ENCODE results near the gene KLHL29.

Gene KLHL29

GRCh38 chr2:23550553-23550952 is 165.6 kb downstream of the KLHL29 start:
- Histone ChIP-seq H3K9me3 (ENCODE audit: control insufficient read depth in 1 of 2, low read length in 2 of 2) (no peaks in the 10 kb centered on the region), H3K36me3 (ENCODE audit: control insufficient read depth in 1 of 2, insufficient read depth in 2 of 2, low read length in 2 of 2) (no peaks in the 10 kb centered on the region), H3K9ac (ENCODE audit: low read depth in 1 of 2, low read length in 2 of 2) (no peak overlapping the region), H3K4me1 (ENCODE audit: control insufficient read depth in 1 of 2, insufficient read depth in 2 of 2, low read length in 2 of 2) (peaks cover 4 to 6% of the 10 kb centered on the region in 2 donors), H3K27me3 (ENCODE audit: control insufficient read depth in 1 of 2, insufficient read depth in 2 of 2, low read length in 2 of 2) (no peaks in the 10 kb centered on the region), H3K27ac (ENCODE audit: low read depth, low read length) (no peak overlapping the region), H3K4me3 (ENCODE audit: low read depth in 1 of 2, low read length in 2 of 2) (no peak overlapping the region)

- Histone ChIP-seq H3K4me1 (ENCODE audit: control insufficient read depth in 1 of 2, insufficient read depth in 2 of 2, low read length in 2 of 2) (peaks cover 4 to 6% of the 10 kb centered on the region in 2 donors), H3K27me3 (ENCODE audit: control insufficient read depth in 1 of 2, insufficient read depth in 2 of 2, low read length in 2 of 2) (no peaks in the 10 kb centered on the region), H3K9me3 (ENCODE audit: control insufficient read depth in 1 of 2, low read length in 2 of 2) (no peaks in the 10 kb centered on the region), H3K9ac (ENCODE audit: low read depth in 1 of 2, low read length in 2 of 2) (no peak overlapping the region), H3K36me3 (ENCODE audit: control insufficient read depth in 1 of 2, insufficient read depth in 2 of 2, low read length in 2 of 2) (no peaks in the 10 kb centered on the region), H3K4me3 (ENCODE audit: low read depth in 1 of 2, low read length in 2 of 2) (no peak overlapping the region), H3K27ac (ENCODE audit: low read depth, low read length) (no peak overlapping the region)
Measured at GRCh38 chr2:23551875-23552274, 166.9 kb downstream of the KLHL29 start.

GRCh38 chr2:23553561-23553960 is 168.6 kb downstream of the KLHL29 start:
- Histone ChIP-seq H3K4me1 (ENCODE audit: control insufficient read depth in 1 of 2, insufficient read depth in 2 of 2, low read length in 2 of 2) (peaks cover 4 to 6% of the 10 kb centered on the region in 2 donors), H3K27ac (ENCODE audit: low read depth, low read length) (no peak overlapping the region), H3K9ac (ENCODE audit: low read depth in 1 of 2, low read length in 2 of 2) (no peak overlapping the region), H3K27me3 (ENCODE audit: control insufficient read depth in 1 of 2, insufficient read depth in 2 of 2, low read length in 2 of 2) (no peaks in the 10 kb centered on the region), H3K9me3 (ENCODE audit: control insufficient read depth in 1 of 2, low read length in 2 of 2) (no peaks in the 10 kb centered on the region), H3K4me3 (ENCODE audit: low read depth in 1 of 2, low read length in 2 of 2) (no peak overlapping the region), H3K36me3 (ENCODE audit: control insufficient read depth in 1 of 2, insufficient read depth in 2 of 2, low read length in 2 of 2) (no peaks in the 10 kb centered on the region)

- H3K4me3 ChIP-seq (ENCODE audit: low read depth in 1 of 2, low read length in 2 of 2): no peak overlapping the region
- peaks cover 4 to 6% of the 10 kb centered on the region in 2 donors for H3K4me1 ChIP-seq (ENCODE audit: control insufficient read depth in 1 of 2, insufficient read depth in 2 of 2, low read length in 2 of 2)
- no peak overlapping the region for H3K9ac ChIP-seq (ENCODE audit: low read depth in 1 of 2, low read length in 2 of 2)
- H3K27me3 ChIP-seq (ENCODE audit: control insufficient read depth in 1 of 2, insufficient read depth in 2 of 2, low read length in 2 of 2): no peaks in the 10 kb centered on the region
- no peak overlapping the region for H3K27ac ChIP-seq (ENCODE audit: low read depth, low read length)
- no peaks in the 10 kb centered on the region for H3K36me3 ChIP-seq (ENCODE audit: control insufficient read depth in 1 of 2, insufficient read depth in 2 of 2, low read length in 2 of 2)
- H3K9me3 ChIP-seq (ENCODE audit: control insufficient read depth in 1 of 2, low read length in 2 of 2): no peaks in the 10 kb centered on the region
Measured at GRCh38 chr2:23554054-23554697, 169.2 kb downstream of the KLHL29 start.

GRCh38 chr2:23555944-23556343 is 171.0 kb downstream of the KLHL29 start:
- H3K9me3 ChIP-seq (ENCODE audit: control insufficient read depth in 1 of 2, low read length in 2 of 2): no peaks in the 10 kb centered on the region
- no peak overlapping the region for H3K27ac ChIP-seq (ENCODE audit: low read depth, low read length)
- H3K36me3 ChIP-seq (ENCODE audit: control insufficient read depth in 1 of 2, insufficient read depth in 2 of 2, low read length in 2 of 2): no peaks in the 10 kb centered on the region
- H3K27me3 ChIP-seq (ENCODE audit: control insufficient read depth in 1 of 2, insufficient read depth in 2 of 2, low read length in 2 of 2): no peaks in the 10 kb centered on the region
- no peaks in the 10 kb centered on the region for H3K4me1 ChIP-seq (ENCODE audit: control insufficient read depth in 1 of 2, insufficient read depth in 2 of 2, low read length in 2 of 2)
- H3K9ac ChIP-seq (ENCODE audit: low read depth in 1 of 2, low read length in 2 of 2): no peak overlapping the region
- no peak overlapping the region for H3K4me3 ChIP-seq (ENCODE audit: low read depth in 1 of 2, low read length in 2 of 2)

GRCh38 chr2:23556929-23557328 is 171.9 kb downstream of the KLHL29 start:
- Histone ChIP-seq H3K27me3 (ENCODE audit: control insufficient read depth in 1 of 2, insufficient read depth in 2 of 2, low read length in 2 of 2) (no peaks in the 10 kb centered on the region), H3K27ac (ENCODE audit: low read depth, low read length) (no peak overlapping the region), H3K9ac (ENCODE audit: low read depth in 1 of 2, low read length in 2 of 2) (no peak overlapping the region), H3K4me3 (ENCODE audit: low read depth in 1 of 2, low read length in 2 of 2) (no peak overlapping the region), H3K9me3 (ENCODE audit: control insufficient read depth in 1 of 2, low read length in 2 of 2) (no peaks in the 10 kb centered on the region), H3K4me1 (ENCODE audit: control insufficient read depth in 1 of 2, insufficient read depth in 2 of 2, low read length in 2 of 2) (no peaks in the 10 kb centered on the region), H3K36me3 (ENCODE audit: control insufficient read depth in 1 of 2, insufficient read depth in 2 of 2, low read length in 2 of 2) (no peaks in the 10 kb centered on the region)

- Histone ChIP-seq H3K9ac (ENCODE audit: low read depth in 1 of 2, low read length in 2 of 2) (no peak overlapping the region), H3K4me3 (ENCODE audit: low read depth in 1 of 2, low read length in 2 of 2) (no peak overlapping the region), H3K4me1 (ENCODE audit: control insufficient read depth in 1 of 2, insufficient read depth in 2 of 2, low read length in 2 of 2) (no peaks in the 10 kb centered on the region), H3K9me3 (ENCODE audit: control insufficient read depth in 1 of 2, low read length in 2 of 2) (no peaks in the 10 kb centered on the region), H3K27ac (ENCODE audit: low read depth, low read length) (no peak overlapping the region), H3K36me3 (ENCODE audit: control insufficient read depth in 1 of 2, insufficient read depth in 2 of 2, low read length in 2 of 2) (no peaks in the 10 kb centered on the region), H3K27me3 (ENCODE audit: control insufficient read depth in 1 of 2, insufficient read depth in 2 of 2, low read length in 2 of 2) (no peaks in the 10 kb centered on the region)
Measured at GRCh38 chr2:23557455-23557854, 172.5 kb downstream of the KLHL29 start.

GRCh38 chr2:23559561-23560239 is 174.7 kb downstream of the KLHL29 start:
- Histone ChIP-seq H3K27ac (ENCODE audit: low read depth, low read length) (no peak overlapping the region), H3K9me3 (ENCODE audit: control insufficient read depth in 1 of 2, low read length in 2 of 2) (no peaks in the 10 kb centered on the region), H3K36me3 (ENCODE audit: control insufficient read depth in 1 of 2, insufficient read depth in 2 of 2, low read length in 2 of 2) (no peaks in the 10 kb centered on the region), H3K9ac (ENCODE audit: low read depth in 1 of 2, low read length in 2 of 2) (no peak overlapping the region), H3K4me3 (ENCODE audit: low read depth in 1 of 2, low read length in 2 of 2) (no peak overlapping the region), H3K4me1 (ENCODE audit: control insufficient read depth in 1 of 2, insufficient read depth in 2 of 2, low read length in 2 of 2) (no peaks in the 10 kb centered on the region), H3K27me3 (ENCODE audit: control insufficient read depth in 1 of 2, insufficient read depth in 2 of 2, low read length in 2 of 2) (no peaks in the 10 kb centered on the region)

GRCh38 chr2:23561088-23561487 is 176.1 kb downstream of the KLHL29 start:
- Histone ChIP-seq H3K36me3 (ENCODE audit: control insufficient read depth in 1 of 2, insufficient read depth in 2 of 2, low read length in 2 of 2) (no peaks in the 10 kb centered on the region), H3K4me1 (ENCODE audit: control insufficient read depth in 1 of 2, insufficient read depth in 2 of 2, low read length in 2 of 2) (no peaks in the 10 kb centered on the region), H3K9ac (ENCODE audit: low read depth in 1 of 2, low read length in 2 of 2) (no peak overlapping the region), H3K27me3 (ENCODE audit: control insufficient read depth in 1 of 2, insufficient read depth in 2 of 2, low read length in 2 of 2) (no peaks in the 10 kb centered on the region), H3K4me3 (ENCODE audit: low read depth in 1 of 2, low read length in 2 of 2) (no peak overlapping the region), H3K9me3 (ENCODE audit: control insufficient read depth in 1 of 2, low read length in 2 of 2) (no peaks in the 10 kb centered on the region), H3K27ac (ENCODE audit: low read depth, low read length) (no peak overlapping the region)

- H3K27ac ChIP-seq (ENCODE audit: low read depth, low read length): no peak overlapping the region
- no peaks in the 10 kb centered on the region for H3K36me3 ChIP-seq (ENCODE audit: control insufficient read depth in 1 of 2, insufficient read depth in 2 of 2, low read length in 2 of 2)
- no peaks in the 10 kb centered on the region for H3K4me1 ChIP-seq (ENCODE audit: control insufficient read depth in 1 of 2, insufficient read depth in 2 of 2, low read length in 2 of 2)
- no peak overlapping the region for H3K9ac ChIP-seq (ENCODE audit: low read depth in 1 of 2, low read length in 2 of 2)
- H3K27me3 ChIP-seq (ENCODE audit: control insufficient read depth in 1 of 2, insufficient read depth in 2 of 2, low read length in 2 of 2): no peaks in the 10 kb centered on the region
- H3K9me3 ChIP-seq (ENCODE audit: control insufficient read depth in 1 of 2, low read length in 2 of 2): no peaks in the 10 kb centered on the region
- no peak overlapping the region for H3K4me3 ChIP-seq (ENCODE audit: low read depth in 1 of 2, low read length in 2 of 2)
Measured at GRCh38 chr2:23561544-23561943, 176.6 kb downstream of the KLHL29 start.
